DMS153 treated with DMSO at 0.1 percent for 48 hours (cell line): ENCODE results near the gene LAMTOR2.
"Not testable (repeated sequence)": the region's sequence is repeated elsewhere in the genome, so short reads cannot be mapped to it uniquely, and the experiment has no call there.

Experiments
- DNase-seq: peaks from one replicate; lab custom pipeline; 2025; ENCODE audit not compliant: unreplicated experiment; lab: John Stamatoyannopoulos, UW

Gene LAMTOR2

DNA sequence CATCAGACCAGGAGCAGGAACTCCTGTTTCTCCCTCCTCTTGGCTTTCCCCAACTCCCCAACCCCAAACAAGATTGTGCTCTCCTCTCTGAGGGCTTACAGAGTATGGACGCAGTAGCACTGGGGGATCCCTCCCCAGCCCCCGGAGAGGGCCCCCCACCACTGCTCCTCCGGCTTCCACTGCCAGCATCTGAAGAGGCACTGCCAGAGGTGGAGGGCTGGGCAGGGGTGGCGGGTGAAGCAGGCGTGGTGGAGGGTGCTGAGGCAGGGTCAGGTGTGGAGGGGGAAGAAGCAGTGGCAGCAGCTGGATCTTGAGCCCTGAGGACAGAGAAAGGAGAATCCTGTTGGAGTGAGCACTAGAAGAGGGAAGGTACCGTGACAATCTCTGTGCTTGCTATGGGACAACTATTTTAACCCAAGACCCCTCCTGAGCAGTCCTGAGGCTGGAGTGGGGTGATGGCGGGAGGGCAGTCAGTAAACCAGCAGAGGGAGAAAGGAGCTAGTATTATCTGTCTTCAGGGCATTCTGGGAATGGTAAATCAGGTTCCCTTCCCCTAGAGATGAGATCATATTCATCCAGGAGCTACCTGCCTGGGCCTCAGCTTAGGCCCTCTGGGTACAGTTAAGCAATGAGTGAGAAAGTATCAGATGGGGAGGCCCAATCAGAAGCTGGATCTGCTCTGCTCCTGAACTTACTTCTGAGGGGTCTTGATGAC lies 3.4 kb upstream of the LAMTOR2 start:
- no peak for DNase-seq

DNA sequence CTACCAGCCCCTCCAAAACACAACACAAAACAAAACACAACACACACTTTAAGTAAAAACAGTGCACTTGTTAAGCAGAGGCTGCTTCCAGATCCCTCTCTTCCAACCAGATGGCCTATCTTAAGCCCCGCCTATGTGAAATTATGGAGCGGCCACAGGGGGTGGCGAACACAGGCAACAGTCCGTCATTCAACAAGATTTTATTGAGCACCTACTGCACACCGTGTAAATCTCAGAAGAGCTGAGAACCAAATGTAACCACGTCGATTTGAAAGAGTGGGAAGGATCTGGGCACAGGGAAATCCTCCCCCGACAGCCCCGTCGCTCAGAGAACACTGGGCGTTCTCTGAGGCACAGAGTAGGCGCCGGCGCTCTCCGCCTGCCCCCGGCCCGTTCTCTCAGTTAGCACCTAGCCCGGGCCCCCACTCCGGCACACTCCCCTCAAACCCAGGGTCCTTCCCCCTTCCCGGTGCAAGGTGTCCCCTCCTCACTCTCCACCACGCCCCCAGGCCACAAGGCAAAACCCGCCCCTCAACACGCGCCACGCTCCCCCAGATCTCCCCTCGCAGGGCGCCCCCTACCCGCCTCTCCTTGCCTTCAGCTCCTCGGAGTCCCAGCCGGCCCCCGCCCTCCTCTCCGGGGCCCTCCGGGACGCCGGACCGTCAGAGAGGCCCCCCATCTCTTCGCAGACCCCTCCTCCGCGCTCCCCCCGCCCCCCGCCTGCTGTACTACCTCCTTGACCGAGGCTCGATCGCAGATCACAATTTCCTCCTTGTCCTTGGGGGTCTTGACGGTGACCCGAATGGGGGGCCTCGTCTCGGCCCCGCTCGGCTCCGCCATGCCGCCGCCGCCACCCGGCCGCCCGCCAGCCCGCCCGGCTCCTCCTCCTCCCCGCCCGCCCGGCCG lies 1.5 kb upstream of the LAMTOR2 start:
- peak; percentile 35 for DNase-seq

DNA sequence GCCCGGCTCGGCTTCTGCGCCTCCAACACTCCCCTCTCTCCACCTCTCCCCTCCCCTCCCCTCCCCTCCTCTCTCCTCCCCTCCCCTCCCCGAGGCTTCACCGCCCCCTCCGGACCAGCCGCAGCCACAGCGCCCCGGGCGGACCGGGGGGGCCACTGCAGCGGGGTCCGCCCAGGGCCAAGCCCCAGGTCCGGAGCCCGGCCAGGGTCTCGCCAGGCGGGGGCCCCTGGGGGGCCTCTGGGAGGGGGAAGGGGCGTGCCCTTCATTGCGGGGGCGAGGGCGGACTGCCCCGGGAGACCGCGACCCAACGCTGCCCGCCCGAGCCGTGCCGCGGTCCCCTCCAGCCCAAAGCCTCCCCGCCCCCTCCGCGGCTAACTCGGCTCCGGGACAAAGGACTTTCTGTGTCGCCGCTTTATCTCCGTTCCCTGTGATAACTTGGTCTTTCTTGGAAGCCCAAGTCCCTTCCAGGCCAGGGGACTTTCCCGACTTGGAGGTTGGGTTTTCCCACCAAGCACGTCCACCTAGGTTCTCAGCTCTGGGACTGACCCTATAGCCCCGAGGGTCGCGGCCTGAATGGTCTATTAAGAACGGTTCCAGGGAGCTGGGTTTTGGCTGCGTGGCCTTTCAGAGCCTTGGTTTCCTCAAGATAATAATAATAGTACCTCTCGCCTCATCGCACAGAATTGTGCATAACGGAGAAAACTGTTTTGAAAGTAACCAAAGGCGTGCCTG lies 648 bp upstream of the LAMTOR2 start, which contains the start of gene UBQLN4:
UBQLN4 (minus strand) TSS at position 31 of the 732 bp plus-strand sequence. CDS start 97 bp downstream, outside the sequence.
- peak; percentile 72 for DNase-seq

DNA sequence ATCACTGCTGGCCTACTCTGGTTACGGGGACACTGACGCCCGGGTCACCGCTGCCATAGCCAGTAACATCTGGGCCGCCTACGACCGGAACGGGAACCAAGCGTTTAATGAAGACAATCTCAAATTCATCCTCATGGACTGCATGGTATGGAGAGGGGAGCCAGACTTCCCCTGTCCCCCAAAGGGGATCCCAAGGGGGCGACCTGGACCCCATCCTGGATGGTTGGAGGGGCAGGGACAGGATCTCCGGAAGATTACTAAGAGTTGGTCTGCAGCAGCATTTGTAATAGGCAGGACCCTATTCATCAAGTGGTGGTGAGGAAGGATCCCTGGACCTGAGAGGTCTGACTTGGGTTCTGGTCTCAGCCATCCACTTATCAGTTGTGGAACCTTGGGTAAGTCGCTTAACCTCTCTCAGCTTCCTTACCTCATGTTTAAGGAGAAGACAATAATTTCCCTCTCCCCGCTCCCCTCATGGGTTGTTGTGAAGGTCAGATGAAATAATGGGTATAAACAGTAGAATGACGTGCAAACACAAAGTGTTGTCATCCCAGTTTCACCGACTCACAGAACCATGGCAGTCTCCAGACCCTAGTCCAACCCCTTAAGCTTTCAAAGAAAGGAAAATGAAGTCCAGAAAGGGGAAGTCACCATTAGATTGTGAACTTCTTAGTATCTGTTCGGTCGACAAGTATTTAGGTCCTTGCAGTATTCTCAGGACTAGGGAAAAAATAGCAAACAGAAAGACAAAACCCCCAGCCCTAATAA lies 883 bp downstream of the LAMTOR2 start:
- no peak for DNase-seq

DNA sequence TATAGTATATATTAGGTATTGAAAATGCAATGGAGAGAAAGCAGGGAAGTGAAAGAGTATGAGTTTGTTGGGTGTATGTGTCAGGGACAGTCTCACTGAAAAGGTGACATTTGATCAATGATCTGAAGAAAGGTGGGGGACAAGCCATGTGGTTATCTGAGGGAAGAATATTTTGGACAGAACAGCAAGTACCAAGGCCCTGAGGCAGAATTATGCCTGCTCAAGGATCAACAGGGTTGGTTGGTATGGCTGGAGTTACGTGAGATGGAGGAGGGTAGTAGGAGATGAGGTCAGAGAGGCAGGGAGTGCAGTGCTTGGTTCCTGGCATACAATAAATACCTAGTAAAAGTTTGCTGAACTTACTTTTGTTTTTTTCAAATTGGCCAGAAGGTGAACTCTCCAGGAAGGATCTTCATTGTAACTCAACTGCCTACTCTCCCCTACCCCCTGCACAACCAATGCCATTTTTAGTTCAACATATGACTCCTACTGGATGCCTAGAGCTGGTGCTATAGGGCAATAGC lies 1.8 kb downstream of the LAMTOR2 start:
- no peak for DNase-seq

DNA sequence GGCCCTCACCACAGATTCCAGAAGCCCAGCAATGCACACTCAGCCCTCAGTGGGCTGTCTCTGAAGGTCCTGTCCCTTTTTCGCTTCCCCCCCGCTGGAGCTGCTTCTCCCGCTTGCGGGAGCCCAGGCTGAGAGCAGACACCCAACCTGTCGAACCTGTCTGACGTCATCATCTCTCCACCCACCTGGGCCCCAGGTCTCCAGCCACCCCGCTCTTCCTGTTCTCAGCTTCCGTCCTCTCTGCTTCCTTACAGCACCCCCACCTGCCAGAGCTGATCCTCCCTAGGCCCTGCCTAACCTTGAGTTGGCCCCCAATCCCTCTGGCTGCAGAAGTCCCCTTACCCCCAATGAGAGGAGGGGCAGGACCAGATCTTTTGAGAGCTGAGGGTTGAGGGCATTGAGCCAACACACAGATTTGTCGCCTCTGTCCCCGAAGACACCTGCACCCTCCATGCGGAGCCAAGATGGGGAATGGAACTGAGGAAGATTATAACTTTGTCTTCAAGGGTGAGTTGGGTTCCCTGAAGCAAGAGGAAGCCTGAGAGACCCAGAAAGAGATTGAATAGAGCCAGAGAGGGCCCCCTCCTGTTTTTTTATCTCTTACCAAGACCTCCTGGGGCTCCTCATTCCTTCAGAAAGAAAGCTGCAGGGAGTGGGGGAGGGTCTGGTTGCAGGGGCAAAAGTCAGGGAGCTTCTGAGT lies 6.5 kb downstream of the LAMTOR2 start, which contains the start of gene RAB25:
RAB25 (plus strand) TSS at position 224 of the 700 bp plus-strand sequence; CDS start at position 465, 241 bp downstream.
- peak; percentile 98 for DNase-seq

DNA sequence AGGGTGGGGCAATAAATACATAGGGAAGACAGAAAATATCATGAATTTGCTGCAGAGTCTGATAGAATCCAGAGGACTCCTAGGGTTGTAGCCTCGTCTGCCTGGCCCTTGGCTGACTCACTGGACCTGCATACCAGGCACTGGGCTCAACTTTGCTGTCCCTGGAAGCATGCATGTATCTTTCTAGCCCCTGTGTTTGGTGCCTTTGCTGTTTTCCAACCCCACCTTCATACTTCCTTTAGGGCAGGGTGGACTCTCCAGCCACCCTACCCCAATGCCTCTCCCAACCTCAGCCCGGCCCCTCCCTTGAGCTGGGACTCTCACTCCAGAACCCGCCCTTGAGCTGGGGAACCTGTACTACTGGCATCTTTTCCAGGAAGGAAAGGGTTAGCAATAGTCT lies 7.6 kb downstream of the LAMTOR2 start:
- no peak for DNase-seq

DNA sequence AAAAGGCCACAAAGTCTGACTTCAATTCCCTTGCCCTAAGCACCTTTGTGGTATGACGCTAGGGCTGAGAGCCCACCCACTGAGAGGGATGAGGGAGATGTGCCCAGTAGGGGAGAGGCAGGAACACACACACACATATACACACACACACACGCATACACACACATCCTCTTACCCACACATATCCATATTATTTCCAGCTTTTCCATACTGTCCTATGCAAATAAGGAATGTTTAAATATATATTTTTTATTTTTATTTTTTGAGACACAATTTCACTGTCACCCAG lies 9.4 kb downstream of the LAMTOR2 start:
- no peak for DNase-seq

DNA sequence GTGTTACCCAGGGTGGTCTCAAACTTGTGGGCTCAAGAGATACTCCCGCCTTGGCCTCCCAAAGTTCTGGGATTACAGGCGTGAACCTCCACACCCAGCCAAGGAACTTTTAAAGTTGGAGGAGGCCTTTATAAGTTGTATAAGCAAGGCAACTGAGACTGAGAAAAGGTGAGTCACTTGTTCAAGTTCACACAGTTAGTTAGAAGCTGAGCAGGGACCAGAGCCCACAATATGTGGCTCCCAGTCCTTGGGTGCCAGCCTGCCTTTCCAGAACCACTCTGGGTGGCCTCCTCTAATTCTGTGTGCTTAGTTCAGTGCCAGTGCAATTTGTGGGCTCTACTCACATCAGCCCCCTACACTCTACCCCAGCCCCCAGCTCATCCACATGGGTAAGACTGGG lies 10.0 kb downstream of the LAMTOR2 start:
- DNase-seq: no peak

DNA sequence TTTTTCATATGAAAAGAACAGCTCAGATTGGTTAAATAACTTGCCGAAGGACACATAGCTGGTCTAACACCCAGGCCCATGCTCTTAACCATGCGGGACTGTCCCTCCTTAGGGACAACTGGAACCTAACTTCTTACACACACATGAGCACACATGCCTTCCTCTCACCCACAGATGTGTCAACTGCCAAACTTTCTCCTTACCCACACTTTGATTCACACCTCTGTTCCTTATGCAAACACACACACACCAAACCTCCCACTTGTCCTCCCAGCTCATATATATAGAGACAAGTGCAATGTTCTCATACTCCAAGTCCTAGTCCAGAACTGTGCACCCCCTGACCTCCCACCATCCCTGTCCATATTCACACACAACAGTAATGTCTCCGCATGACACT lies 10.6 kb downstream of the LAMTOR2 start:
- no peak for DNase-seq

DNA sequence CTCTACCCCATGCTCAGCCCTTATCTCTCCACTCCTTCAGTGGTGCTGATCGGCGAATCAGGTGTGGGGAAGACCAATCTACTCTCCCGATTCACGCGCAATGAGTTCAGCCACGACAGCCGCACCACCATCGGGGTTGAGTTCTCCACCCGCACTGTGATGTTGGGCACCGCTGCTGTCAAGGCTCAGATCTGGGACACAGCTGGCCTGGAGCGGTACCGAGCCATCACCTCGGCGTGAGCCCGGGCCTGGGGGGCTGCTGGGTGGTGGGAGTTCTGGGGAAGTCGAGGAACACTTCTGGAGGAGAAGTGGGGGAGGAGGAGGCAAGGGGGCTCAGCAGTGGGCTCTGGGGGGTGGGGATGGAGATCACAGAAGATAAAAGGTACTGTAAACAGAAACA lies 11.3 kb downstream of the LAMTOR2 start:
- no peak for DNase-seq

DNA sequence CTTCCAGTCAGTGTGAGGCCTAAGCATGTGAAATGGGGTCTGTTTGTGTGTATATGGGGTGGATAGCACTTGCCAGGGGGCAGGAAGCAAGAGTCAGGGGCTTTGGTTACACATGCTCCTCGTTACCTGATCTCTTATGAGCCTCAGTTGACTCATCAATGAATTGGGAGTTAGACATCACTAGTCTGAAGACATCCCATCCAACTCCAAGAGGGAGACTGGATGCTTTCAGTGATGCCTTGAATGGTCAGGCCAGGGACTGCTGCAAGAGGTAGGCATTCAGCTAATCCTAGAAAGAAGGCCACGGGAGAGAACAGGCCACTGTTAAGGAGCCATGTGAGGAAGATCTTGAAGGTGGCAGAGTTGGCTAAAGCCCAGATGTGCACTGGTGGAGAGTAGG lies 12.7 kb downstream of the LAMTOR2 start:
- DNase-seq: no peak

DNA sequence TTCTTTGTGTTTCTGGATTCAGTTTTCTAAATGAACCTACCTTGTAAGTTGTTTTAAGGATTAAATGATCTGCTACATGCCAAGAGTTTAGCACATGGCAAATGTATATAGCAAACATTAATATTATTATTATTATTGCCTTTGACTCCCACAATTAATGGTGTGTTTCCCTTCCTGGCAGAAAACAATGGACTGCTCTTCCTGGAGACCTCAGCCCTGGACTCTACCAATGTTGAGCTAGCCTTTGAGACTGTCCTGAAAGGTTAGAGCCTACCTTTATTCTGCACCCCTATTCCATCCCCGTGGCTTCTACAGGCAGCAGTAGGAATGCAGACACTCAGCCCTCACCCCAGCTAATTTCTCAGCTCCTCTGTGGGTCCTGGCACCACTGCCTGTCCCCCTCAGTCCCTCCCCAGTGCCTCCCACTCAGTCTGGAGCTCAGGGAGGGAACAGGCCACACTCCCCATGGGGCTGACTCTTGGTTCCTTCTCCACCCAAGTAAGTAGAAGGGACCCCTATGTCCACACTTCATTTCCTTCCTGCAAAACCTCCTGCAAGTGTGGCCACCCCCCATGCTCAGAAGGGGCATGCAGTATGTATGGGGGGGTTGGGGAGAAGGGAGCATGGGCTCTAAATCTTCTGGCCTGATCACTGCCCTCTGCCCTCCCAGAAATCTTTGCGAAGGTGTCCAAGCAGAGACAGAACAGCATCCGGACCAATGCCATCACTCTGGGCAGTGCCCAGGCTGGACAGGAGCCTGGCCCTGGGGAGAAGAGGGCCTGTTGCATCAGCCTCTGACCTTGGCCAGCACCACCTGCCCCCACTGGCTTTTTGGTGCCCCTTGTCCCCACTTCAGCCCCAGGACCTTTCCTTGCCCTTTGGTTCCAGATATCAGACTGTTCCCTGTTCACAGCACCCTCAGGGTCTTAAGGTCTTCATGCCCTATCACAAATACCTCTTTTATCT lies 15.2 kb downstream of the LAMTOR2 start:
- no peak for DNase-seq

DNA sequence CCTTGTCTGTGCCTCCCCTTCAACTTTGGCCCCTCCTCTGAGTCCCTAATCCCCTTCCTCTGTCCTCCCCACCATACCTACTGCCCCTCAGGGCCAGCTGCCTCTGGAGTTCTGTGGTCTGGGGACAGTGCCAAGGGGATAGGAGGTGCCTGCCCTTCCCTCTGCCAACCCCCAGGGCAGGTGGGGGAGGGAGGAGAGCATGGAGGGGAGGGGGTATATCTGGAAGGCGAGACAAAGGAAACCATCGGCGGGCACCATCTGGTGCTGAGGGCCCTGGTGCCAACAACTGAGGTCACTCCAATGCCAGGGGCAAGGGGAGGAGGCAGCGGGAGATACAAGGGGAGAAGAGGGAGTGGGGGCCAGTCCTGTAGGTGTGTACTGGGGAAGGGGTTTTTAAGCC lies 16.0 kb downstream of the LAMTOR2 start:
- DNase-seq: no peak

DNA sequence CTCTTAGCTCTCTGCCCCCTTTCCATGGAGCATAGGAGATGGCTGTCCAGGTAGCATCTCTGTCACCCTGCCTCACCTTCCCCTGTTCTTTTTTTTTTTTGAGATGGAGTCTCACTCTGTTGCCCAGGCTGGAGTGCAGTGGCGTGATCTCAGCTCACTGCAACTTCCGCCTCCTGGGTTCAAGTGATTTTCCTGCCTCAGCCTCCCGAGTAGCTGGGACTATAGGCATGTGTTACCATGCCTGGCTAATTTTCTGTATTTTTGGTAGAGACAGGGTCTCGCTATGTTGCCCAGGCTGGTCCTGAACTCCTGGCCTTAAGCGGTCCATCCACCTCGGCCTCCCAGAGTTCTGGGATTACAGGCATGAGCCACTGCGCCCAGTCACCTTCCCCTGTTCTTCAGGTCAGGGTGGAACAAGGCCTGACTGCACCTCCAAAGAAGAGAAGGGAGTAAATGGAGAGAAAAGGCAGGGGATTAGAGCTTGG lies 16.8 kb downstream of the LAMTOR2 start:
- DNase-seq: not testable (repeated sequence)

DNA sequence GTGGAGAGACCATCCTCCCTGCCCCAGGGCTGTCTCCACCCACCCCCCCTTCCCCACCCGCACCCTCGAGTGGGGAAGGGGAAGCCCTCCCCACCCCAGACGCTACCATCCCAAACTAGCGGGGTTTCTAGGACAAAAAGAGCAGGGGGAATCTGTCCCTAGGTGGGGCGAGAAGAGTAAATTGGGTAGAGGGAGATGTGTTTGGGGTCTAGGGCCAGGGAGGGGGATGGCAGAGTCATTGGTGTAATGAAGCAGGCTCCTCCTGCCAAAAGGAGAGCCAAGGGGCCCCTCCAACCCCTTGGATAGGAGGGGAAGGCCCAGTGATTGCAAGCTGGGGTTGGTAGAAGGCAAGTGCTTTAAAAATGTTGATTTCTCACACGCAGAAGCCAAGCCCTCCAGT lies 17.7 kb downstream of the LAMTOR2 start:
- no peak for DNase-seq

DNA sequence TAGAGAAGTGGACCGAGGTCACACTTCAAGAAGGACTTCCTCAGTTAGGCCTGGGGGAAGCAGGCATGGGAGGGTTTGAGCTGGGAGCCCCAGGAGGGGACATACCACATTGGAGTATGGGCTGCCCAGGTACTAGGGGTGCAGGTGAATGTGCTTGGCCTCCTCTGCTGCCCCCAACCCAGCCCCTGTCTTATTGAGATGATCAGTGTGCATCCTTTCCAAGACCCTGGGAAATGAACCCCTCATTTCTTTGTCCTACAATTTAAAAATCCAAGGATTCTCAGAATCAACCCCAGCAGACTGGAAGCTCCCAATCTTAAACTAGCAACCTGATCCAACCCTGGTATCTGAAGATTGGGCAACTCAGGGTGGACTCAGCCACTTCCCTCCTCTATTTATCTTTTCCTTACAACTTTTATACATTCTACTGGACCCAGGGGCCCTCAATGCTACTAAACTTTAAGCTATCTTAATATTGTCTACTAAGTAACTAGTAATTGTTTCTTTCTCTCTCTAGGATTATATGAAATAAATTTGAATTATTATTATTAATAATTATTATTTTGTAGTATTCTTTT lies 18.6 kb downstream of the LAMTOR2 start:
- DNase-seq: no peak

DNA sequence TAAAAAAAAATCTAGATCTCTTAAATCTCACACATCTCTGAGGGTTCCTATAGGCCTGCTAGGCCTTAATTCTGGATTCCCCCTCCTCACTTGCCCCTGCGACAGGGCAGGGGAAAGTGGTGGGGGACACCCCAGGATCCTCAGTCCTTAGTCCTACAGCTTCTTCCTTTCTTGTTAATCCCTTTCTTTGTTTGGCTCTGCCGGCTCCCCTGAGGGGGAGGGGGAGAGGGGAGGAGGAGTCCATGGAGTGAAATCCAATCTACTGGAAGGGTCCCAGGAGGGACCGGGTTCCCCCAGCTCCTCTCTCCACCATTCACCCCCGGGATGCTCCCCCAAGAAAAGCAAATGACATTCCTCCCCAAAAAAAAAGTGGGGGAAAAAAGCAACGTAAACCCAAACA lies 19.2 kb downstream of the LAMTOR2 start:
- no peak for DNase-seq
